HepG2 (cell line): Measurements from ENCODE around the gene MAP1B.

Source experiments
- CTCF ChIP-seq: sonication (generic); formaldehyde crosslinking; IDR thresholded peaks from 2 replicates; pipeline ENCODE4 v1.5.0; 2020; ENCODE audit warnings: mild to moderate bottlenecking, missing genetic modification reagents, moderate library complexity
- KLF13 ChIP-seq: sonication (generic); formaldehyde crosslinking; IDR thresholded peaks from 2 replicates; pipeline ENCODE4 v1.4.0; 2020; ENCODE audit warnings: mild to moderate bottlenecking, missing genetic modification reagents
- SMC3 ChIP-seq: IDR thresholded peaks from 2 replicates; pipeline ENCODE4 v1.6.1; 2011; ENCODE audit warnings: low read length, improper control_type of control experiment
- SP2 ChIP-seq: sonication (generic); formaldehyde crosslinking; IDR thresholded peaks from 2 replicates; pipeline ENCODE4 v1.5.1; 2020; ENCODE audit warnings: mild to moderate bottlenecking, missing genetic modification reagents
- ZNF800 ChIP-seq: sonication (generic); formaldehyde crosslinking; IDR thresholded peaks from 2 replicates; pipeline ENCODE4 v1.4.0; 2020; ENCODE audit warnings: missing genetic modification reagents

GRCh38 chr5:72221541-72221940 lies 114.3 kb downstream of the MAP1B start:
- TF ChIP-seq ZNF800 (CRISPR knock-in tag) (no peak), CTCF (no peak), SP2 (no peak), KLF13 (CRISPR knock-in tag) (no peak), SMC3 (no peak)
